GM21367 (cell line): ENCODE data around the gene ADA.

Experiments
- ATAC-seq: cut with Tn5 transposase; IDR thresholded peaks from one replicate; pipeline ENCODE4 v1.9.1; 2021; ENCODE audit not compliant: unreplicated experiment

Gene ADA

DNA sequence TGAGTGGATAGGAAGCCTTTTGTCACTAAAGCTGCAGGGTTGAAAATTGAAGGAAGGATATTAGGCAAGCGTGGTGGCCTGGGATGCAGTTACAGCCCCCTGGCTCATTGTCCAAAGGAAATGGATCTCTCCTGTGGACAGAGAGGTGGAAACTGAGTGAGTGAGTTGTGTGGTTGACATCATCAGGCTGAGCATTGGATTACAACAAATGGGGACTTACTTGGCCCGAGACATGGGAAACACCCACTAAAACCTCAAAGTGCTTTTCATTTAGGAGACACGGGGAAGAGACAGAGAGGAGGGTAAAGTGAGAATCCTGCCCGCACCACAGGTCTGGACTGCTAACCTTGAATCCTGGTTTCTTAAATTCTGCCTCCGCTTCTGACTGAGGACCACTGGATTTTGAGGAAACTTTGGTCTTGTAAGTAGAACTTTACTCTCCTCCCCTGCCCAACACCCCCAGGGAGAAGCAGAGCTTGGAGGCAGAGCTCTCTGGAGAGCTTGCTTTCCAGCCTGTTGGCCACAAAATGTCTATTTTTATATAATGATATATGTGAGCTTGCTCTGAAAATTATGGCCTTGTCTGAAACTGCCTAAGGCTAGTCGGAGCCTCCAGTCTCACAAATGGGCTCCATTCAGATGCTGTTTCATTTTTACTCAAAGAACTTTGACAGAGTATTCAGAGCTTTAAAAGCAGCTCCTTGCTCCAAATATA is 69.0 kb downstream of the ADA start, which contains the start of gene PKIG:
PKIG (plus strand) TSS at position 269 of the 715 bp plus-strand sequence. CDS start 31,978 bp downstream, outside the sequence.
- ATAC-seq = no peak

DNA sequence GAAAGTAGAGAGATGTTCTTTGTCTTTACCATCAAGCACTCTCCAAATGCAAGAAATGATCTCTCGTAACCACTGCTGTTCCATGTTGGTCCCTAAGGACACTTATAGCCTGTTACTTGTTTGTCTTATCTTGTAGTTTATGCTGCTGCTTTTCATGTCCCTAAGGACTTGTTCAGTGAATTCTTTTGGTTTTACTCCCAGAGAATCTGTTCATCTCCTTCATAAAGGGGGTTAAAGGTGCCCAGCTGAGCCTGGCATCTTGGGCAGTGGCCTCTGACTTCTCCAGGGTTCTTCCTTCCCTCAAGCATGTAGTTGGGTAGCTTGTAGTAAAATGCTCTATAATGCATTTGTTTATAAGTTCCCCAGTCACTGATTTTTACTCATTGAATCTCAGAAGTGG is 70.0 kb downstream of the ADA start:
- no peak for ATAC-seq

- no peak for ATAC-seq
These were observed 70.8 kb downstream of the ADA start for GRCh38 chr20:44580581-44581268.

DNA sequence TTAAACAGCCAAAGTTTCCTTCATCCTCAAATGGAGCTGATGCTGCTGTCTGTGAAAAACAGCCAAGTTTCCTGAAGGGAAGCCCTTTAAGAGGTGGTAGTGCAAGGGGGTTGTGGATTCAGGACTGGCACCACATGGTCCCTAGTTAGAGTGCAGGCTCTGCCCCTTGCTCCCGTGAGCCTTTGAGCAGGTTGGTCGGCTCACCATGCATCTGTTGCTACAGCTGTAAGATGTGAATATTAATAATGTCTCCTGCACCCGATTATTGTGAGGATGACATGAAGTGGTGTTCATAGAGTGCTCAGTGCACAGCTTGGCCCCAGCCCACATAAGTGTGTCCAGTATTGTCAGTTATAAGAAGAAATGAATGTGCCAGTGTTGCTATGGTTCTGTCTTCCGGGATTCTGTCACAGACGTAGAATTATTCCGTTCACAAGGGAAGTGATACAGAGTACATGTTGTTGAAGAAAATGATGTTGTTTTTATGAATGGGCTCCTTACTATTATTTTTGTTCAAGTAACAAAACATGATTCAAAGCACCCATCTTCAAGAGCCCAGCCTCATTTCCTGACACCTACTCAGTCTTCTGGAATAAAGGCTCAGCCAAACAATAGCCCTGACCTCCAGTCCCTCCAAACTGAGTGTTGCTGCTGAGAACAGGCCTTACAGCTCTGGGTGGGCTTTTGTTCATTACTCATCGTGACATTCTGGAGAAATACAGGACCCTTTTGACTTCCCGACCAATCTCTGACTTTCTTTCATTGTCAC is 72.0 kb downstream of the ADA start:
- no peak for ATAC-seq

- ATAC-seq = no peak
These were observed 75.2 kb downstream of the ADA start for GRCh38 chr20:44576297-44576696.

DNA sequence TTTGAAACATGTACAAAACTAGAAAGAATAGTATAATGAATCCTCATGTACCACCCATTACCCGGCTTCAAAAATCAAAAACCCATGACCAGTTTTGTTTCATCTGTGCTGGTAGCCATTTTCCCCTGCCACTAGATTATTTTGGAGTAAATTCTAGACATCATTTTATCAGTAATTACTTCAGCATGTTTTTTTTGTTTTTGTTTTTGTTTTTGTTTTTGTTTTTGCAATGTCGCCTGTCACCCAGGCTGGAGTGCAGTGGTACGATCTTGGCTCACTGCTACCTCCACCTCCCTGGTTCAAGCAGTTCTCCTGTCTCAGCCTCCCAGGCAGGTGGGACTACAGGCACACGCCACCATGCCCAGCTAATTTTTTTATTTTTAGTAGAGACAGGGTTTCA is 77.1 kb downstream of the ADA start:
- ATAC-seq = no peak

DNA sequence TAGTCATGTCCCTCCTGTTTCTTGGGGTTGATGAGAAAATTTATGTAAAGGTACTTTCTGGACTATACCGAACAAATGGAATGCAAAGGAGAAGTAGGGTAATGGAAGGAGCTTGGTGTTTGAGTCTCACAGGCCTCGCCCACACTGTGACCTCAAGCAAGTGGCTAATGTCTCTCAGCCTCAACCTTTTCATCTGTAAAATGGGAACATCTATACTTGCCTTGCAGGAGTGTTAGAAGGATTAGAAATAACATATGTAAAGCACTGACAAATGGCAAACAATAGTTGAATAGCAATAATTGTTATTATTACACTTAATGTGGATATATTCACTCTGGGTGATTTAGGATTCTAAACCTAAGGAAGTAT is 78.0 kb downstream of the ADA start:
- ATAC-seq = no peak

DNA sequence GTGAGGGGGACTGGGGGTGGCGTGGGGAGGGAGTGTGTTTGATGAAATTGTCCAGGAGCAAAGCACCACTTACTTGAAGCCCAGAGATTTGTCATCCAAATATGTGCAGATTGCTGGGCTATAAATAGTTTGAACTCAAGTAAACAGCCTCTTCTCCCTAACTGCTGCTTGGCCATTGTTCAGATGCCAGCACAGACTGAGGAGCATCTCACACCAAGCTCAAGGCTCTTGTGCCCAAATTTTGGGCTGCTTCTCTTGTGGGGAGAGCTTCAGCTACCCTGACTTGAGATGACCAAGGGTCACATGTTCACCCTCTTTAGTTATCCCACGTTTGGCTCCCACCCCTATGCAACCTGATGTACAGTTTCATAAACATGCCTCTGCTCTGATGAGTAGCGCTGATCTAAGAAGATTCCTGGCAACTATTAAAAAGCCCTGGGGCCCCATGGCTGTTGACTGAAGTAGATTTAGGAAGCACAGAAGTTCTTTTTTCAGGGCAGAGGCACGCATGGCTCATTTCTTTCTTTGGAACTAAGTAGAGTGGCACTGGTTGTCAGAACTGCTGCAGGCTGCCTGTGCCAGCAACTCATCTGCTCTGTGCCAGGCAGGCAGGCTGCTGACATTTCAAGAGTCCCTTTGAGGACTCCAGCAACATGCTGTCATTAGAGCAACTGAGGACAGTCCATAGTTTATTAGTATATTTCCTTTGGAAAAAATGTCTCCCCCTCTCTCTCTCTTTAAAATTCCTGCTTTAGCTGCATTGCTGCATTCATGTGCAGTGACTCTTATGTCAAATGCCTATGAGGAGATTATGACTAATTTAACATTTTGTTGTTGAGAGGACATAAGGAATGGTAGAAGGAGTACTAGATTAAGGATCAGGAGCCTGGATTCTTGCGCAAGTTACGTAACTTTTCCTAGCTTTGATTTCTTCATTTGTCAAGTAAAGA is 78.7 kb downstream of the ADA start:
- ATAC-seq = no peak

GRCh38 chr20:44571362-44571988 is 80.0 kb downstream of the ADA start:
- no peak for ATAC-seq

DNA sequence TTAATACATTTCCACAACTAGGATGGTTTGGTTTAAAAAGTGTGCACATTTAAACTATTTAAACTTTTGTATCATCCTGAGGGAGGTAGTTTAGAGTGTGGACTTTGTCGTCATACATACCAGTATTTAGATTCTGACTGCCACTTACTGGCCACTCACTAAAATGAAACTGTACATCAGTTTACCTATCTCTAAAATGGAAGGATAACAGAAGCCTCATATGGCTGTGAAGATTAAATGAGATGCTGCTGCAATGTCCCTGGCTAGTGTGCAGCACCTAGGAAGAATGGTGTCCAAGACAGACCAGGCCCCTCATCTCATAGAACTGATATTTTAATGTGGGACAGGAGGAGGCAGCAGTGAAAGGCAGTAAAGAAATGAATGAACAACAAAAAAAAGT is 81.1 kb downstream of the ADA start:
- ATAC-seq = no peak
